IMR-90 (cell line): ENCODE results near the gene DHDH.
"Not testable (repeated sequence)": the region's sequence is repeated elsewhere in the genome, so short reads cannot be mapped to it uniquely, and the experiment has no call there.

Source experiments
- CEBPB ChIP-seq: IDR thresholded peaks from 2 replicates; pipeline ENCODE4 v1.6.1; 2012; ENCODE audit warnings: low read depth, low read length, improper control_type of control experiment
- CTCF ChIP-seq: conservative IDR thresholded peaks from 2 replicates; pipeline ENCODE4 v1.5.1; 2012; ENCODE audit warnings: mild to moderate bottlenecking, low read depth, low read length, improper control_type of control experiment
- FOS ChIP-seq: fragments of 150-350 bp; IDR thresholded peaks from 2 replicates; pipeline ENCODE4 v1.6.1; 2016; ENCODE audit warnings: low read depth, low read length
- MAFK ChIP-seq: IDR thresholded peaks from 2 replicates; pipeline ENCODE4 v1.6.1; 2012; ENCODE audit warnings: low read depth, low read length, improper control_type of control experiment
- MXI1 ChIP-seq: IDR thresholded peaks from 2 replicates; pipeline ENCODE4 v1.6.1; 2012; ENCODE audit warnings: low read depth, mild to moderate bottlenecking, low read length, moderate library complexity, borderline replicate concordance
- POLR2A ChIP-seq: IDR thresholded peaks from 2 replicates; pipeline ENCODE4 v1.6.1; 2012; ENCODE audit warnings: mild to moderate bottlenecking, low read depth, low read length
- RFX5 ChIP-seq: IDR thresholded peaks from 2 replicates; pipeline ENCODE4 v1.8.0; 2012; ENCODE audit warnings: low read depth, mild to moderate bottlenecking, low read length, moderate library complexity

GRCh38 chr19:48927692-48928091 is 5.8 kb upstream of the DHDH start:
- not testable (repeated sequence) for TF ChIP-seq CTCF, POLR2A, MXI1, CEBPB, MAFK, RFX5, FOS
